Mesodermal cell (in vitro differentiated cells): Measurements from ENCODE around the gene ZCCHC7.

Experiments used
- H3K27ac ChIP-seq: 2 replicates; pipeline ENCODE4 v1.7.0; 2013; ENCODE audit warnings: mild to moderate bottlenecking, low read depth, low read length, moderate library complexity; ENCODE audit not compliant: severe bottlenecking
- H3K36me3 ChIP-seq: 2 replicates; pipeline ENCODE4 v1.7.1; 2013; ENCODE audit warnings: mild to moderate bottlenecking, low read length, moderate library complexity; ENCODE audit not compliant: control insufficient read depth, insufficient read depth
- H3K4me1 ChIP-seq: one replicate; pipeline ENCODE4 v1.7.1; 2013; ENCODE audit warnings: mild to moderate bottlenecking, low read length; ENCODE audit not compliant: insufficient read depth, control insufficient read depth, poor library complexity, severe bottlenecking
- H3K4me3 ChIP-seq: 2 replicates; pipeline ENCODE4 v1.7.0; 2013; ENCODE audit warnings: low read length, control low read depth, mild to moderate bottlenecking; ENCODE audit not compliant: insufficient read depth, poor library complexity, severe bottlenecking; ENCODE audit errors: extremely low read depth
- H3K9me3 ChIP-seq: 2 replicates; pipeline ENCODE4 v1.7.1; 2013; ENCODE audit warnings: mild to moderate bottlenecking, low read length, moderate library complexity; ENCODE audit not compliant: control insufficient read depth
- WGBS, 2 experiments: methylation state at CpG; one replicate each; pipeline ENCODE4 v1.1.5; 2013; ENCODE audit warnings: missing lambda C conversion rate in 2 of 2; ENCODE audit not compliant: insufficient coverage in 2 of 2; 5-methylcytosine and 5-hydroxymethylcytosine counted together

The ZCCHC7 gene

DNA sequence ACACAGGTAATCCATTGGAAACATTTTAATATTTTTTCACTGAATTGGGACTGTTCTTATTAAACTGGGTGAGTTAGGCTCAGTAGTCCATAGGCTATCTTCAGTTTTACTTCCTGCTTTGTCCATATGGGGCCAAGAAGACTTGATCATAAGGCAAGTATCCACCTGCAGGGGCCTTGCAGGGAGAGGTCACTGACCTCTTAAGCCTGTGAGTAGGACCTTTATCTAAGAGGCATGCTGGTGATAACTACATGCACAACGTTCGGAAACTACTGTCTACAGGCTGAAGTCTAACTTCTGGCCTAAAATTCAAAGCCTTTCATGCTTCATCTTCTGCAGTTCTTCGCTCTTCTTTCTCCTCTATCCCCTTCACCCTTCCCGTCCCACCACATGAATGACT, 242.1 kb downstream of the ZCCHC7 start:
- Histone ChIP-seq H3K4me1 (no peaks in the 10 kb centered on the region), H3K4me3 (no peak overlapping the region), H3K36me3 (no peaks in the 10 kb centered on the region), H3K9me3 (no peaks in the 10 kb centered on the region), H3K27ac (no peak overlapping the region)
- WGBS, 2 experiments, result 92 to 93% methylated on average over 3 to 4 of the region's 4 CpGs

DNA sequence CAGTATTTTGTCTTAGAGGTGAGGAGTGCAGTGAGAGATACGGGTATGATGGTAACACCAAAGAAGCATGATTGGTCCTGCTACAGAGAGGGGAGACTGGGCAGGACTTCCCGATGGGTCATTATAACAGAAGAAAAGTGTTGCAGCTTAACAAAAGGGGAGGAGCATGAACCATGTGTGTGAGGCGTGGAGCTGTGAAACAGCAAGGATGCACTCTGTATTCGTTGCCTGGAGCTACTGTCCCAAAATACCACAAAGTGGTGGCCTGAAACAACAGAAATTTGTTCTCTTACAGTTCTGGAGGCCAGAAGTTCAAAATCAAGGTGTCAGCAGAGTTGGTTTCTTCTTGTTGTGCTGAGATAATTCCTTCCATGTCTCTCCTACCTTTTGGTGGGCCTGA, 242.8 kb downstream of the ZCCHC7 start:
- no peak overlapping the region for H3K4me3 ChIP-seq
- H3K27ac ChIP-seq, result no peak overlapping the region
- WGBS, 2 experiments, result 84 to 97% methylated on average over 4 of the region's 4 CpGs

DNA sequence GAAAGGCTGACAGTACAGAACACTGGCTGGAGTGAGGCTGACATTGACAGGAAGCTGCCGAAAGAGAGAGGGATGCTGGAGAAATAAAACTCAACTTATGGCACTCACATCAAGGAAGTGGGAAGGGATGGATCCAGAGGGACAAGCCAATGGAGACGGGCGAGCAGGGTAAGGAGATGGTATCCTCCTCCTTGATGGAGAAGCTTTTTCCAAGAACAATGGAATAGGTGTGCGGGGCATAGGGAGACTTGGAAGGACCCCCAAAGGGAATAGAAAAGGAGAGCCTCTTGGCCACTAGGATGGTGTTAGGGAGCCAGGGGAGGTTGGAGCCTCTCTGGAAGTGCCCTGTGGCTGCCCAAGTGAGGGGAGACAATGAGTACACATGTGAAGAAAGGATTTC, 243.8 kb downstream of the ZCCHC7 start:
- Histone ChIP-seq H3K9me3 (no peaks in the 10 kb centered on the region), H3K4me1 (no peaks in the 10 kb centered on the region), H3K4me3 (no peak overlapping the region), H3K27ac (no peak overlapping the region), H3K36me3 (no peaks in the 10 kb centered on the region)
- WGBS, 2 experiments, result 100% methylated on average over 4 of the region's 4 CpGs; no CpG with 5 or more reads in 1 of the 2 experiments

More for the DNA sequence above, 242.8 kb downstream of the ZCCHC7 start:
- Histone ChIP-seq H3K9me3 (no peaks in the 10 kb centered on the region), H3K36me3 (no peaks in the 10 kb centered on the region), H3K4me1 (no peaks in the 10 kb centered on the region)

DNA sequence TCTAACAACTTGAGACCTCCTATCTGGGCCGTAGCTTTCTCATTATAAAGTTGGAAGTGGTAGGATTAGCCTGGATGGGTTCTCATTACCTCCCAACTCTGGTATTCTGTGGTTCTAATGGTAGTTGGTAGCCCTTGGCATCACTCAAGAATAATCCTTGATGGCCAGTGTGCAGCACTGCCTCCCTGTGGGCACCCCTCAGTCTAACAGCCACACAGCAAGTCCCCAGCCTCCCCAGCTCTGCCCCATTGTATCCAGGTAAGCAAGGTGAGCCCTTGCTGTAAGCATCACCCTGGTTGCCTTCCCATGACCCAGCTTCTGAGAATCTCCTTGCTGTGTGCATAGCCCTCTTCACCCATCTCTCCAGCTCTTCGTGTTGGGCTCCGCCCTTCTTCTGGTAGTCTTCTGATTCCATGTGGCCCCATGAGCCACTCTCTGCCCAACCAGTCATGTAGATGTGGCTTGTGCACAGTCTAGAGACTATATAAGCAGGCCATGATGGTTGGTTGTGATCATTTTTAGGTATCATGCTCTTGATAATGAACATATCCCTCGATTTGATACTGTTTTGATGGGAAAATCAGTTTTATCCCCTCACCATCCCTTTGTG, 244.5 kb downstream of the ZCCHC7 start:
- WGBS, 2 experiments, result 93 to 94% methylated on average over 2 to 3 of the region's 4 CpGs
- Histone ChIP-seq H3K9me3 (no peaks in the 10 kb centered on the region), H3K4me3 (no peak overlapping the region), H3K36me3 (no peaks in the 10 kb centered on the region), H3K4me1 (no peaks in the 10 kb centered on the region), H3K27ac (no peak overlapping the region)

DNA sequence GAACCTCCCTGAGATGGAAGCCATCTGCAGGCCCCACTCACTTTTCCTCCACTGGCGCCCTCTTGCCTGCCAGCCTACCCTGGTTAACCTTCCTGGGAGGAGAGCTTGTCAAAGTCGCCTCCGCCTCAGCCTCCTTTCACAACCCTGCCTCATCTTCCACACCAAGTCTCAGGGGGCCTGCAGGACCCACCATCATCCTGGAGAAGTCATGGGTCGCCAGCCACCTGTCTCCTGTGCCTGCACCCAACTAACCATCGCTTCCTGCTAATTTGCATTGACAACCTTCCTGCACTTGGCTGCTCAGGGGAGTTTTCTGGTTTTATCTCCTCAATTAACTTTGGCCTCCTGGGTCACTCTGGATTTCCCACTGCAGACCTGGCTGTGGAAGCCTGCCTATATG, 249.3 kb downstream of the ZCCHC7 start:
- H3K4me1 ChIP-seq, result peaks cover 7% of the 10 kb centered on the region
- H3K4me3 ChIP-seq, result no peak overlapping the region
- 90 to 92% methylated on average over 4 to 5 of the region's 5 CpGs for WGBS, 2 experiments
- H3K27ac ChIP-seq, result no peak overlapping the region
- no peaks in the 10 kb centered on the region for H3K9me3 ChIP-seq
- no peaks in the 10 kb centered on the region for H3K36me3 ChIP-seq

DNA sequence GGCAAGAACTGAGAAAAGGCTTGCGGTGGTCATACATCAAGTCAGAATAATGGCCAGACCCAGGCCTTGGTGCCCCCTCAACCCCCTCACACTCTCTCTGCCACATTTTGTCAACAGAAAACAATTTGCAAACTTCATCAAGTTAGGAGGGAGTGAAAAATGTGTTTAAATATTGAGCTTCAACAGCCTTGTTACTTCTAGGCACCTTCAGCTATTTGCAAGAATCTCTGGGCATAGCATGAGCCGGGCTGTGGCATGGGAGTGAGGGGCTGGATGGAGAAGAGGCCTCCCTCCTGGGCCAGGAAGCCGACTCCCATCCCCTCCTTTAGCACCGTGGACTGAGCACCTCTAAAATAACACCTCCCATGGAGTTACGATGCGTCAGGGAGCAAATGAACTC, 249.9 kb downstream of the ZCCHC7 start:
- no CpG with 5 or more reads among the region's 6 CpGs for WGBS, 2 experiments
- Histone ChIP-seq H3K4me3 (no peak overlapping the region), H3K36me3 (no peaks in the 10 kb centered on the region), H3K9me3 (no peaks in the 10 kb centered on the region), H3K27ac (no peak overlapping the region), H3K4me1 (peaks cover 7% of the 10 kb centered on the region)

DNA sequence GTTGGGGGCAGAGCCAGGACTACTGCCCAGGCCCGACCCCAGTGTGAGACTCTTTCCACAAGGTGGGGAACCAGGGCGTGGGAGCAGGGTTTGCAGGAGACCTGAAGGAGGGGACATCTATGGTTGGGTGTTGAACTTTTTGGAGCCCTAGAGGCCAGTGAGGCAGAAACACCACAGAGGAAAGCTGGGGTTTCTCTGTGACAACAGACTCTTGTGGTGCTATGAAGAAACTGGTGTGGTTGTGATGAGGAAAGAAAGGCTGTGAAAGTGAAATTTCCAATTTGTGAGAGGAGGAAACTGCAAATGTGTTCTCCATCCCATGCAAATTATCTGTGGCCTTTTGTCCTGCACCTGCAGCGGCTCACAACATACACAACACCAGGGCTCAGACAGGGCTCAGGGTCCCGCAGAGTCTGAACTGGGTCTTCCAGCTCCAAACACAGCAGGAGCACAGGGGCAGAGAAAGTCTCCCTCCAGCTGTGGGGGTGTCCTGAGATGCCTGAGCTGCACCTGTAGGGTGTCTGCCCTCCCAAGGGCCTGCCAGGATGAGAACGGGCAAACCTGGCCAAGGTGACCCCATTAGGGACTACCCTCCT, 250.7 kb downstream of the ZCCHC7 start:
- peaks cover 7% of the 10 kb centered on the region for H3K4me1 ChIP-seq
- WGBS, 2 experiments, result 86 to 87% methylated on average over 3 of the region's 5 CpGs
- no peaks in the 10 kb centered on the region for H3K9me3 ChIP-seq
- no peaks in the 10 kb centered on the region for H3K36me3 ChIP-seq
- H3K27ac ChIP-seq, result no peak overlapping the region
- H3K4me3 ChIP-seq, result no peak overlapping the region

DNA sequence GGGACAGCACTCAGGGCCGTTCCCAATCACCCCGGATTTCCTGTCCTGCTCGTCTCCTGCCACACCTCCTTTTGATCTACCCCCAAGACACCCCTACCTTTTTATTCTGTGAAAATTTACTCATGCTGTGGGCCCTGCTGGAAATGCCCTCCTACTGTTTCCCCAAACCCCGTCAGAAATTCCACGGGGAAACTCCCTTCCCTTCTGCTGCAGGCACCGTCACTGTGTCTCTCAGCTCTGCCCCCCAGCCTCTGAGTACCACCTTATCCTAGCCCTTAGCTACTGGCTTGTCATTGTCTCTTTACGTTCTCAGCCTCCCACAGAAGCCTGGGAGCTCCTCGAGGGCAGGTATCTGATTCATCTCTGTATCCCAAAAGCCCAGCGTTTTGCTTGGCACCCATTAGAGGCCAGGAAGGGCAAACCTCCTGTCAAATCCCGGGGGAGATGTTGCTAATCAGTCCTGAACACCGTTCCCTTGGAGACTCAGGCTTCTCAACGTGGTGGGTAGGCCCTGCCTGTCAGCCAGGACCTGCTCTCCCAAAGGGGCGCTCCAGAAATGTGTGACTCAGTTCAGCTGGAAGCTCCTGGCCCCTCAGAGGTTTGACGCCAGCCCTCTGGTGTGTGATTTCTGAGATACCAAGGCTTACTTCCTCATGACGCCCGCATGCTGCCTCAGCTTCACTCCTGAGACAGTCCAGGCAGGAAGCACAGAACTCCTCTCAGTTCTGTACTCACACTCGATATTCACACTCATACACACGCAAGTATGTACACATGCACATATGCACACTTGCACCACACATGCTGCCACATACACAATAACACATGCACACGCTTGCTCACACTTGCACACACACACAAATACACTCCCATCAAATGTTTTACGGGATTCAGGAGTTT, 251.4 kb downstream of the ZCCHC7 start:
- WGBS, 2 experiments, result 76 to 77% methylated on average over 20 of the region's 20 CpGs
- Histone ChIP-seq H3K4me1 (peaks cover 7% of the 10 kb centered on the region), H3K27ac (no peak overlapping the region), H3K9me3 (no peaks in the 10 kb centered on the region), H3K36me3 (no peaks in the 10 kb centered on the region), H3K4me3 (no peak overlapping the region)

DNA sequence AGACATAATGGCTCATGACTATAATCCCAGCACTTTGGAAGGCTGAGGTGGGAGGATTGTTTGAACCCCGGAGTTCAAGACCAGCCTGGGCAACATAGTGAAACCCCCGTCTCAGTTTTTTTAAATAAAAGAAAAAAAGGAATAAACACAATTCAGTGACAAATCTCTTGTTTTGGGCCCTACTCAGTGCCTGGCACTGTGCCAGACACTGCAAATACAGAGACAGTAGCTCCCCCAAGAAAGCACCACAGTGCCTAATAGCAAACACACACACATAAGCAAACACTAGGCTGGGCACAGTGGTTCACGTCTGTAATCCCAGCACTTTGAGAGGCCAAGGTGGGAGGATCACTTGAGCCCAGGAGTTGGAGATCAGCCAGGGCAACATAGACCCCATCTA, 252.5 kb downstream of the ZCCHC7 start:
- WGBS, 2 experiments, result 84 to 100% methylated on average over 1 to 3 of the region's 3 CpGs
- no peaks in the 10 kb centered on the region for H3K9me3 ChIP-seq
- H3K4me1 ChIP-seq, result peaks cover 7% of the 10 kb centered on the region
- no peak overlapping the region for H3K4me3 ChIP-seq
- H3K36me3 ChIP-seq, result no peaks in the 10 kb centered on the region
- H3K27ac ChIP-seq, result no peak overlapping the region

DNA sequence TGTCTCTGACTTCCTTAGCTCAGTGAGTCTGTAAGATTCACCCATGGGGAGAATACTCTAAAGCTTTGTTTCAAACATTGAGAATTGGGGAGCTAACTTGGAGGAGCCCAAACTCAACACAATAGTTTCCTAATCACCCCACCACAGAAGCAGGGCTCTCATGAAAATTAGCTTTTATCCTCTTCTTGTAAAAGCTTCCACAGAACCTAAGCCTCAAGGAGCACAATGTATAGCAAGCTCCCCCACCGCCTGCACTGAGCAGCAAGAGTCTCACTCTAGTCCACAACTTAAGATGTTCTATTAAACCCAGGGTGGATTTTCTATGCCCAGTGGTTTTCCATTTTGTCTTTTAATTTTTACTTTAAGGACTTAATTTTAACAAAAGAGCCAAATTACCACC, 253.2 kb downstream of the ZCCHC7 start:
- Histone ChIP-seq H3K27ac (no peak overlapping the region), H3K9me3 (no peaks in the 10 kb centered on the region), H3K4me3 (no peak overlapping the region), H3K4me1 (peaks cover 7% of the 10 kb centered on the region), H3K36me3 (no peaks in the 10 kb centered on the region)
- WGBS, 2 experiments, result 83 to 88% methylated on average over 1 of the region's 1 CpG

DNA sequence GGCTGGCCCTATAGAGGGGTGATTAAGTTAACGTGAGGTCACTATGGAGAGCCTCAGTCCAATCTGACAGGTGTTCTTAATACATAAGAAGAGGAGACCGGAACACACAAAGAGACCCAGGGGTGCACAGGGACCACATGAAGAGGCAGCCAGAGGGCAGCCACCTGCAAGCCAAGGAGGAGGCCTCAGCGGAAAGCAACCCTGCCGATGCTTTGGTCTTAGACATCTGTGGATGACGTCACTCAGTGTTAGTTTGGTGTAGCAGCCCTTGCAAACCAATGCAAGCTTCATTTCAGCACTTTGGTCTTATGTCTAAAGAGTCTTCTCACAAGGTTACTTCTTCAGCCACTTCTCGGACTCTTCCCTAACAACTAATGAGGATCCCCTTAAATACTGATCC, 254.5 kb downstream of the ZCCHC7 start:
- no peaks in the 10 kb centered on the region for H3K36me3 ChIP-seq
- no peak overlapping the region for H3K27ac ChIP-seq
- H3K4me1 ChIP-seq, result peaks cover 7% of the 10 kb centered on the region
- WGBS, 2 experiments, result 84 to 85% methylated on average over 5 of the region's 6 CpGs
- H3K4me3 ChIP-seq, result no peak overlapping the region
- H3K9me3 ChIP-seq, result no peaks in the 10 kb centered on the region
